Measurements from ENCODE around the gene FCF1.

DNA sequence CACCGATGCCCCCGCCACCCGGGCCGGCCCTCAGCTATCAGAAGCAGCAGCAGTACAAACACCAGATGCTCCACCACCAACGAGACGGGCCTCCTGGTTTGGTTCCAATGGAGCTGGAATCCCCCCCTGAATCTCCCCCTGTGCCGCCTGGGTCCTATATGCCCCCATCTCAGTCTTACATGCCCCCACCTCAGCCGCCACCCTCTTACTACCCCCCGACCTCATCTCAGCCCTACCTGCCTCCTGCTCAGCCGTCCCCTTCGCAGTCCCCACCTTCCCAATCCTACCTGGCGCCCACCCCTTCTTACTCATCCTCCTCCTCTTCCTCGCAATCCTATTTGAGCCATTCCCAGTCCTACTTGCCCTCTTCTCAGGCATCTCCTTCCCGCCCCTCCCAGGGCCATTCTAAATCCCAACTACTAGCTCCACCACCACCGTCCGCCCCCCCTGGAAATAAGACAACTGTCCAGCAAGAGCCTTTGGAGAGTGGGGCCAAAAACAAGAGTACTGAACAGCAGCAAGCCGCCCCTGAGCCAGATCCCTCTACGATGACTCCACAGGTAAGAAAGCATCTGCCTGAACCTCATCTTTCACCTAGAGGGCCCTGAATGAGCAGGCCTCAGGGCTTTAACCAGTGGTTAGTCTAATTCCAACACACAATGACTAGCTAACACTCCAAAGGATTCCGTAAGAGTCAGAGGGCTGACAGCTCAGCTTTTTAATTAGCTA is 51.0 kb downstream of the FCF1 start:
- TF ChIP-seq, protein P1, sequence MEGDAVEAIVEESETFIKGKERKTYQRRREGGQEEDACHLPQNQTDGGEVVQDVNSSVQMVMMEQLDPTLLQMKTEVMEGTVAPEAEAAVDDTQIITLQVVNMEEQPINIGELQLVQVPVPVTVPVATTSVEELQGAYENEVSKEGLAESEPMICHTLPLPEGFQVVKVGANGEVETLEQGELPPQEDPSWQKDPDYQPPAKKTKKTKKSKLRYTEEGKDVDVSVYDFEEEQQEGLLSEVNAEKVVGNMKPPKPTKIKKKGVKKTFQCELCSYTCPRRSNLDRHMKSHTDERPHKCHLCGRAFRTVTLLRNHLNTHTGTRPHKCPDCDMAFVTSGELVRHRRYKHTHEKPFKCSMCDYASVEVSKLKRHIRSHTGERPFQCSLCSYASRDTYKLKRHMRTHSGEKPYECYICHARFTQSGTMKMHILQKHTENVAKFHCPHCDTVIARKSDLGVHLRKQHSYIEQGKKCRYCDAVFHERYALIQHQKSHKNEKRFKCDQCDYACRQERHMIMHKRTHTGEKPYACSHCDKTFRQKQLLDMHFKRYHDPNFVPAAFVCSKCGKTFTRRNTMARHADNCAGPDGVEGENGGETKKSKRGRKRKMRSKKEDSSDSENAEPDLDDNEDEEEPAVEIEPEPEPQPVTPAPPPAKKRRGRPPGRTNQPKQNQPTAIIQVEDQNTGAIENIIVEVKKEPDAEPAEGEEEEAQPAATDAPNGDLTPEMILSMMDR (conservative IDR thresholded peaks at IDR 0.05; ENCODE audit: low read depth in 2 of 2), result no peak
- TF ChIP-seq, protein P2, sequence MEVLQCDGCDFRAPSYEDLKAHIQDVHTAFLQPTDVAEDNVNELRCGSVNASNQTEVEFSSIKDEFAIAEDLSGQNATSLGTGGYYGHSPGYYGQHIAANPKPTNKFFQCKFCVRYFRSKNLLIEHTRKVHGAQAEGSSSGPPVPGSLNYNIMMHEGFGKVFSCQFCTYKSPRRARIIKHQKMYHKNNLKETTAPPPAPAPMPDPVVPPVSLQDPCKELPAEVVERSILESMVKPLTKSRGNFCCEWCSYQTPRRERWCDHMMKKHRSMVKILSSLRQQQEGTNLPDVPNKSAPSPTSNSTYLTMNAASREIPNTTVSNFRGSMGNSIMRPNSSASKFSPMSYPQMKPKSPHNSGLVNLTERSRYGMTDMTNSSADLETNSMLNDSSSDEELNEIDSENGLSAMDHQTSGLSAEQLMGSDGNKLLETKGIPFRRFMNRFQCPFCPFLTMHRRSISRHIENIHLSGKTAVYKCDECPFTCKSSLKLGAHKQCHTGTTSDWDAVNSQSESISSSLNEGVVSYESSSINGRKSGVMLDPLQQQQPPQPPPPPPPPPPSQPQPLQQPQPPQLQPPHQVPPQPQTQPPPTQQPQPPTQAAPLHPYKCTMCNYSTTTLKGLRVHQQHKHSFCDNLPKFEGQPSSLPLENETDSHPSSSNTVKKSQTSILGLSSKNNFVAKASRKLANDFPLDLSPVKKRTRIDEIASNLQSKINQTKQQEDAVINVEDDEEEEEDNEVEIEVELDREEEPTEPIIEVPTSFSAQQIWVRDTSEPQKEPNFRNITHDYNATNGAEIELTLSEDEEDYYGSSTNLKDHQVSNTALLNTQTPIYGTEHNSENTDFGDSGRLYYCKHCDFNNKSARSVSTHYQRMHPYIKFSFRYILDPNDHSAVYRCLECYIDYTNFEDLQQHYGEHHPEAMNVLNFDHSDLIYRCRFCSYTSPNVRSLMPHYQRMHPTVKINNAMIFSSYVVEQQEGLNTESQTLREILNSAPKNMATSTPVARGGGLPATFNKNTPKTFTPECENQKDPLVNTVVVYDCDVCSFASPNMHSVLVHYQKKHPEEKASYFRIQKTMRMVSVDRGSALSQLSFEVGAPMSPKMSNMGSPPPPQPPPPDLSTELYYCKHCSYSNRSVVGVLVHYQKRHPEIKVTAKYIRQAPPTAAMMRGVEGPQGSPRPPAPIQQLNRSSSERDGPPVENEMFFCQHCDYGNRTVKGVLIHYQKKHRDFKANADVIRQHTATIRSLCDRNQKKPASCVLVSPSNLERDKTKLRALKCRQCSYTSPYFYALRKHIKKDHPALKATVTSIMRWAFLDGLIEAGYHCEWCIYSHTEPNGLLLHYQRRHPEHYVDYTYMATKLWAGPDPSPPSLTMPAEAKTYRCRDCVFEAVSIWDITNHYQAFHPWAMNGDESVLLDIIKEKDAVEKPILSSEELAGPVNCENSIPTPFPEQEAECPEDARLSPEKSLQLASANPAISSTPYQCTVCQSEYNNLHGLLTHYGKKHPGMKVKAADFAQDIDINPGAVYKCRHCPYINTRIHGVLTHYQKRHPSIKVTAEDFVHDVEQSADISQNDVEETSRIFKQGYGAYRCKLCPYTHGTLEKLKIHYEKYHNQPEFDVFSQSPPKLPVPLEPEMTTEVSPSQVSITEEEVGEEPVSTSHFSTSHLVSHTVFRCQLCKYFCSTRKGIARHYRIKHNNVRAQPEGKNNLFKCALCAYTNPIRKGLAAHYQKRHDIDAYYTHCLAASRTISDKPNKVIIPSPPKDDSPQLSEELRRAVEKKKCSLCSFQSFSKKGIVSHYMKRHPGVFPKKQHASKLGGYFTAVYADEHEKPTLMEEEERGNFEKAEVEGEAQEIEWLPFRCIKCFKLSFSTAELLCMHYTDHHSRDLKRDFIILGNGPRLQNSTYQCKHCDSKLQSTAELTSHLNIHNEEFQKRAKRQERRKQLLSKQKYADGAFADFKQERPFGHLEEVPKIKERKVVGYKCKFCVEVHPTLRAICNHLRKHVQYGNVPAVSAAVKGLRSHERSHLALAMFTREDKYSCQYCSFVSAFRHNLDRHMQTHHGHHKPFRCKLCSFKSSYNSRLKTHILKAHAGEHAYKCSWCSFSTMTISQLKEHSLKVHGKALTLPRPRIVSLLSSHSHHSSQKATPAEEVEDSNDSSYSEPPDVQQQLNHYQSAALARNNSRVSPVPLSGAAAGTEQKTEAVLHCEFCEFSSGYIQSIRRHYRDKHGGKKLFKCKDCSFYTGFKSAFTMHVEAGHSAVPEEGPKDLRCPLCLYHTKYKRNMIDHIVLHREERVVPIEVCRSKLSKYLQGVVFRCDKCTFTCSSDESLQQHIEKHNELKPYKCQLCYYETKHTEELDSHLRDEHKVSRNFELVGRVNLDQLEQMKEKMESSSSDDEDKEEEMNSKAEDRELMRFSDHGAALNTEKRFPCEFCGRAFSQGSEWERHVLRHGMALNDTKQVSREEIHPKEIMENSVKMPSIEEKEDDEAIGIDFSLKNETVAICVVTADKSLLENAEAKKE (CRISPR knock-in tag; IDR thresholded peaks at IDR 0.05), result no peak
- TF ChIP-seq, protein P3, sequence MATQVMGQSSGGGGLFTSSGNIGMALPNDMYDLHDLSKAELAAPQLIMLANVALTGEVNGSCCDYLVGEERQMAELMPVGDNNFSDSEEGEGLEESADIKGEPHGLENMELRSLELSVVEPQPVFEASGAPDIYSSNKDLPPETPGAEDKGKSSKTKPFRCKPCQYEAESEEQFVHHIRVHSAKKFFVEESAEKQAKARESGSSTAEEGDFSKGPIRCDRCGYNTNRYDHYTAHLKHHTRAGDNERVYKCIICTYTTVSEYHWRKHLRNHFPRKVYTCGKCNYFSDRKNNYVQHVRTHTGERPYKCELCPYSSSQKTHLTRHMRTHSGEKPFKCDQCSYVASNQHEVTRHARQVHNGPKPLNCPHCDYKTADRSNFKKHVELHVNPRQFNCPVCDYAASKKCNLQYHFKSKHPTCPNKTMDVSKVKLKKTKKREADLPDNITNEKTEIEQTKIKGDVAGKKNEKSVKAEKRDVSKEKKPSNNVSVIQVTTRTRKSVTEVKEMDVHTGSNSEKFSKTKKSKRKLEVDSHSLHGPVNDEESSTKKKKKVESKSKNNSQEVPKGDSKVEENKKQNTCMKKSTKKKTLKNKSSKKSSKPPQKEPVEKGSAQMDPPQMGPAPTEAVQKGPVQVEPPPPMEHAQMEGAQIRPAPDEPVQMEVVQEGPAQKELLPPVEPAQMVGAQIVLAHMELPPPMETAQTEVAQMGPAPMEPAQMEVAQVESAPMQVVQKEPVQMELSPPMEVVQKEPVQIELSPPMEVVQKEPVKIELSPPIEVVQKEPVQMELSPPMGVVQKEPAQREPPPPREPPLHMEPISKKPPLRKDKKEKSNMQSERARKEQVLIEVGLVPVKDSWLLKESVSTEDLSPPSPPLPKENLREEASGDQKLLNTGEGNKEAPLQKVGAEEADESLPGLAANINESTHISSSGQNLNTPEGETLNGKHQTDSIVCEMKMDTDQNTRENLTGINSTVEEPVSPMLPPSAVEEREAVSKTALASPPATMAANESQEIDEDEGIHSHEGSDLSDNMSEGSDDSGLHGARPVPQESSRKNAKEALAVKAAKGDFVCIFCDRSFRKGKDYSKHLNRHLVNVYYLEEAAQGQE (IDR thresholded peaks at IDR 0.05; ENCODE audit: unreplicated experiment), result no peak
